Activated CD4-positive, alpha-beta T cell treated with anti-CD3 and anti-CD28 coated beads, Interleukin-2, amount 10 ng/mL, durations not matched to agents 7 days and 5 days (primary cell): ENCODE measurements around the gene LEP. TPM values are rescaled to one million over a fixed set of nuclear protein-coding genes. Genes with fewer than 3 reads are reported as not detected.
A peak's percentile ranks its signal among the peaks of the same experiment; 100 is the strongest.
"Not testable (repeated sequence)": the region's sequence is repeated elsewhere in the genome, so short reads cannot be mapped to it uniquely, and the experiment has no call there.

ENCODE experiments used
- CTCF ChIA-PET: fragments of 350-600 bp; sonication (Branson Sonifier 250); formaldehyde crosslinking; loops from one replicate; lab custom pipeline; 2021; ENCODE audit warnings: antibody characterized with exemption; lab: Charles Lee
- POLR2A ChIA-PET: fragments of 350-600 bp; sonication (Branson Sonifier 250); formaldehyde crosslinking; loops from one replicate; lab custom pipeline; 2021; ENCODE audit warnings: antibody characterized with exemption; lab: Charles Lee
- DNase-seq: peaks from one replicate; pipeline ENCODE4 v3.0.0-alpha.2; 2020
- H3K27ac Mint-ChIP-seq: one replicate; pipeline ENCODE4 v1.8.0; 2021; ENCODE audit warnings: mild to moderate bottlenecking, moderate library complexity, mixed read lengths
- H3K27me3 Mint-ChIP-seq: one replicate; pipeline ENCODE4 v1.8.0; 2021; ENCODE audit warnings: mixed read lengths
- H3K36me3 Mint-ChIP-seq: one replicate; pipeline ENCODE4 v1.8.0; 2021; ENCODE audit warnings: low read depth, mixed read lengths
- H3K4me1 Mint-ChIP-seq: one replicate; pipeline ENCODE4 v1.8.0; 2021; ENCODE audit warnings: mixed read lengths
- H3K4me3 Mint-ChIP-seq: one replicate; pipeline ENCODE4 v1.8.0; 2021; ENCODE audit warnings: mild to moderate bottlenecking, moderate library complexity, mixed read lengths
- H3K9me3 Mint-ChIP-seq: one replicate; pipeline ENCODE4 v1.8.0; 2021; ENCODE audit warnings: mixed read lengths
- total RNA-seq, 2 experiments: library from RNA; stranded (reverse); gene quantifications; one replicate each; pipeline ENCODE4 v1.2.3, GENCODE V29; 2021

The LEP gene
- total RNA-seq, 2 experiments from 2014 or later: not detected

DNA sequence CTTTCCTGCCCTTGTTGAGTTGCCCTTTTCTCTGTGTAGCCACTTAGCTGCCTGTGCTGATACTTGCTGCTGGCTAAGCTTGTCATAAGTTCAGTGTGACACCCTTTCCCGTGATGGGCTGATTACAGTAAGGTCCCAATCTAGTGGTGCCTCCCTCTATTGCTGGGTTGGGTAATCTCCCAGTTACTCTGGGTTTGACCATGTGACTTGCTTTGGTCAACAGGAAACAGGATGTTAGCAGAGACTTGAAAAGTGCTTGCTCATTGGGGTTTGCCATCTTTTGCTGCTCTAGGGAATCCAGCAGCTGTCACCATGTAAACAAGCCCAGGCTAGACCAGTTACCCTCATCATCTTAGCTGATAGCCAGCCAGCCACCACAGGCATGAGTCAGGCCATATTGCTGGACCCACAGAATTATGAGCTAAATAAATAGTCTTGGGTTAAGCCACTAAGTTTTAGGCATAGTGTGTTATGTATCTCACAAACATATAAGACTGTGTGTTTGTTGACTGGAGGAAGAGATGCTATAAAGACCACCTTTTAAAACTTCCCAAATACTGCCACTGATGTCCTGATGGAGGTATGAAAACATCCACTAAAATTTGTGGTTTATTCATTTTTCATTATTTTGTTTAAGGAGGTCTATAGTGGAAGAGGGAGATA, 4.0 kb upstream of the LEP start:
- peak overlapping the region; percentile 61 for H3K27ac Mint-ChIP-seq
- ChIA-PET CTCF (interaction anchor here (2.0 kb wide), 1 partner anchor 27 kb away, joined by 10 read pairs; no protein-coding TSS in a partner anchor), POLR2A (interaction anchor here (0.7 kb wide), 1 partner anchor 94 kb away, joined by 4 read pairs; no protein-coding TSS in a partner anchor)
- no peak overlapping the region for H3K4me3 Mint-ChIP-seq
- DNase-seq: peak; percentile 40
- peaks cover 11% of the 10 kb centered on the region for H3K4me1 Mint-ChIP-seq
- H3K27me3 Mint-ChIP-seq: peaks cover 17% of the 10 kb centered on the region
- H3K9me3 Mint-ChIP-seq: peaks cover 12% of the 10 kb centered on the region
- peaks cover 5% of the 10 kb centered on the region for H3K36me3 Mint-ChIP-seq

DNA sequence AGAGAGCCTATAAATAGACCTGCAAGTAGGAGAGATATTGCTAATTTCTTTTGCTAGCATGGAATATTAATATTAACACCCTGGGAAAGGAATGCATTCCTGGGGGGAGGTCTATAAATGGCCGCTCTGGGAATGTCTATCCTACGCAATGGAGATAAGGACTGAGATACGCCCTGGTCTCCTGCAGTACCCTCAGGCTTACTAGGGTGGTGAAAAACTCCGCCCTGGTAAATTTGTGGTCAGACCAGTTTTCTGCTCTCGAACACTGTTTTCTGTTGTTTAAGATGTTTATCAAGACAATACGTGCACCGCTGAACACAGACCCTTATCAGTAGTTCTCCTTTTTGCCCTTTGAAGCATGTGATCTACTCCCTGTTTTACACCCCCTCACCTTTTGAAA, 1.9 kb upstream of the LEP start:
- POLR2A ChIA-PET, CTCF ChIA-PET, H3K36me3 Mint-ChIP-seq, H3K4me3 Mint-ChIP-seq, H3K27ac Mint-ChIP-seq, DNase-seq: not testable (repeated sequence)
- Mint-ChIP-seq H3K9me3 (peaks cover 12% of the 10 kb centered on the region), H3K27me3 (peaks cover 18% of the 10 kb centered on the region), H3K4me1 (peaks cover 11% of the 10 kb centered on the region)

DNA sequence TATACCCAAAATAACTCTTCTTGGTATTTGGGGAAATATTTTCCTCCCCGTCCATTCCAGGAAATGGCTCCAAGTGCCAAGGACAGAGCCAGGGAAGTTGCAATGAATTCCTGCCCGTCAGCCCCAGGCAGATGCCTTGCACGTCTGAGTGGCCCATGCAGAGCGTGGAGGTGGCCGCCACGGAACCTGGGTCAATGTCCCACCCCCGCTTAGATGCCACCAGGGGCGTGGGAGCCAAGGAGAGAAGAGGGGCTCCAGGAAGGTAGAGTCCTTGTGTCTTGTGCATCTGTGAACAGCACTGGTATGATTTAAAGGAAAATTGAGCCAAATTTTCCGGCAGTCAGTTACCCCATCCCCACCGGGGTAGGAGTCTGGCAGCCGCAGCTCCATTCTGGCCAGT, 1.6 kb downstream of the LEP start:
- no peak overlapping the region for H3K27ac Mint-ChIP-seq
- H3K9me3 Mint-ChIP-seq: peaks cover 12% of the 10 kb centered on the region
- no peak for DNase-seq
- H3K36me3 Mint-ChIP-seq: peaks cover 2% of the 10 kb centered on the region
- peaks cover 1% of the 10 kb centered on the region for H3K4me1 Mint-ChIP-seq
- peaks cover 19% of the 10 kb centered on the region for H3K27me3 Mint-ChIP-seq
- CTCF ChIA-PET: interaction anchor here (1.2 kb wide), 1 partner anchor 33 kb away, joined by 3 read pairs; no protein-coding TSS in a partner anchor
- no peak overlapping the region for H3K4me3 Mint-ChIP-seq
- POLR2A ChIA-PET: no interaction called here

DNA sequence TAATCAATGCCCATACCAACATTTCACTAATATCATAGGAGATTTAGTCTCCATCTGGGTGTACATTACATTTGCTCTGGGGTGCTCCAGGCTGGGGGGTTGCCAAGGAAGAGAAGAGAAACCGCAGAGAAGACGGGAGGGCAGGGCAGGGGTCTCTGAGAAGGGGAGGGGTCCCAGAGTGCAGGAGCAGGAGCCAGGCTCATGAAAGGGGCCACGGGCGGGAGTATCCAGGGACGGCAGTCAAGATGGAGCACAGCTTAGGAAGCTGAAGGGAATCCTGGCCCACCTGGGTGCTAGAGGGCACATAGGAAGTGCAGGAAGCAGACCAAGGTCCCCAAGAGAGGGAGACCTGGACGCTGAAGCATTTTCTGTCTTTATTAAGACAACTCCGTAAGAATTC, 2.2 kb downstream of the LEP start:
- H3K4me3 Mint-ChIP-seq: no peak overlapping the region
- POLR2A ChIA-PET: no interaction called here

DNA sequence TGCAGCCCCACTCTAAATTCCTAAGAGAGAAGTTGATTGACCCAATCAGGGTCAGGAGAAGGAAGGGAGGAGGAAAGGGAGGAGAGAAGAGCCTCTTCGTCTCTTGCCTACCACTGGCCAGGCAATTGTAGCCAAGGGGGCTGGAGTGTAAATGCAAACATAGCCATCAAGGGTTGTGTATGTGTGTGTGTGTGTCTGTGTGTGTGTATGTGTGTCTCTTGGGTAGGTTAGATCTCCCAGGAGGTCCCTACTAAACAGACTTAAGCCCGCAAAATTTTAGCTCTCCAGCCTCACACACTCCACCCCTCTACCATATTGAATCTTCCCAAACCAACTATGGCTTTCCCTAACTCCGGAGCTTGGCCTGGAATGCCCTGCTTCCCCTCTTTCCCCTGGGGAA, 3.8 kb downstream of the LEP start:
- CTCF ChIA-PET: no interaction called here
- POLR2A ChIA-PET: no interaction called here
- Mint-ChIP-seq H3K4me3 (no peak overlapping the region), H3K4me1 (peaks cover 1% of the 10 kb centered on the region), H3K36me3 (peaks cover 1% of the 10 kb centered on the region), H3K27ac (no peak overlapping the region), H3K27me3 (peaks cover 29% of the 10 kb centered on the region), H3K9me3 (peaks cover 2% of the 10 kb centered on the region)
- no peak for DNase-seq

More for the DNA sequence above, 2.2 kb downstream of the LEP start:
- Mint-ChIP-seq H3K9me3 (peaks cover 9% of the 10 kb centered on the region), H3K27me3 (peaks cover 19% of the 10 kb centered on the region), H3K27ac (no peak overlapping the region), H3K4me1 (peaks cover 1% of the 10 kb centered on the region), H3K36me3 (peaks cover 2% of the 10 kb centered on the region)
- CTCF ChIA-PET: interaction anchor here (1.2 kb wide), 1 partner anchor 34 kb away, joined by 3 read pairs; no protein-coding TSS in a partner anchor
- no peak for DNase-seq

DNA sequence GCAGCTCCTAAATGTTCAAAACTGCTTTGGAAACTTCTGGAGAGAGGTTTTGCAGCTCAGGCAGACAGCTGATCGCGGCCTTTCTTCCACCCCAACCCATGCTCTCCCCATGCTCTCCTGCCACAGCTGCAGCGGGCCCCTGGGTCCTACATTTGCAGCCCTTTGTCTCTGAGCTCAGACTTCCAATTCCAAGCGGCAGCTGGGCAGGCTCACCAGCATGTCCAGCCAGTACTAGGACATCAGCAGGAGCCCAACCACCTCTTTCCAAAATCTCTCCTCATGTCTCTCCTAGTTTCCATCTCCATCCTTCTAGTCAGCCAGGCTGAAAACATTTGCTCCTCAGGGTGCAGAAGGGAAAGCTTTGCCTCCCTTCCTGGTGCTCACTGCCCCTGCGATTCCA, 6.0 kb downstream of the LEP start:
- Mint-ChIP-seq H3K36me3 (no peaks in the 10 kb centered on the region), H3K9me3 (no peaks in the 10 kb centered on the region), H3K4me1 (no peaks in the 10 kb centered on the region), H3K27me3 (peaks cover 23% of the 10 kb centered on the region), H3K4me3 (no peak overlapping the region), H3K27ac (no peak overlapping the region)
- CTCF ChIA-PET: no interaction called here
- no peak for DNase-seq
- POLR2A ChIA-PET: no interaction called here

DNA sequence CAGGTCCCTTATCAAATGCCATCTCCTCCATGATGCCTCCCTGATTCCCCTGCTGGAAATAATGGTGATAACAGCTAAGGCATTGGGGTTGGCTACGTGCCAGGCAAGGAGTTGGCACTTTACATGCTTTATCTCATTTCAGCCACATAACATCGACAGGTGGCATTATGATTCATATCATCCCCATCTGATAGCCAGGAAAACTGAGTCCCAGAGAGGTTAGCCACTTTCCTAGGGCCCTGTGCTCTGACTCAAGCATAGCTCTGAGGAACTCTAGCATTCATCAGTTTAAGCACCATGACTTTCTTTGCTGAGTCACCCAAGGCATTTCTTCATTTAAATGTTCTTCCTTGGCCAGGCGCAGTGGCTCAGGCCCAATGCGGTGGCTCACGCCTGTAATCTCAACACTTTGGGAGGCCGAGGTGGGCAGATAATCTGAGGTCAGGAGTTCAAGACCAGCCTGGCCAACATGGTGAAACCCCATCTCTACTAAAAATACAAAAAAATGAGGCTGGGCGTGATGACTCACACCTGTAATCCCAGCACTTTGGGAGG, 6.6 kb downstream of the LEP start:
- no peaks in the 10 kb centered on the region for H3K9me3 Mint-ChIP-seq
- no peak overlapping the region for H3K27ac Mint-ChIP-seq
- H3K36me3 Mint-ChIP-seq: no peaks in the 10 kb centered on the region
- peaks cover 21% of the 10 kb centered on the region for H3K27me3 Mint-ChIP-seq
- no peaks in the 10 kb centered on the region for H3K4me1 Mint-ChIP-seq
- H3K4me3 Mint-ChIP-seq: no peak overlapping the region
- DNase-seq: no peak
- ChIA-PET POLR2A (no interaction called here), CTCF (no interaction called here)

DNA sequence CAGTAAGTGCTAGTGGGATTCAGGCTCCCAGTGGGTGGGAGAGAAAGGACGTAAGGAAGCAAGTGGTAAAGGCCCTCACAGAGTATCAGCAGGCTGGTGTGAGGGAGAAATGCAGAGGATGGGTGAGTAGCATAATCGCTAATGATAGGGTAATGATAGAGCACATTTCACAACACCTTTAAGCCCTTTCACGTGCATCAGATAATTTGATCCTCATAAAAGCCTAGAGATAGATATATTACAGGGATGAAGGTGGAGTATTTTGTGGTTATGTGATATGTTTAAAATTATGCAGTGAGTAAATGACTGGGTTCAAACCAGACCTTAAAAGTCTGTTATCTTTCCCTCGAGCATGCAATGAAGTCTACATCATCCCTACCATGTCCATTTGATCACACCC, 10.3 kb downstream of the LEP start:
- H3K27me3 Mint-ChIP-seq: peaks cover 17% of the 10 kb centered on the region
- no peaks in the 10 kb centered on the region for H3K36me3 Mint-ChIP-seq
- no peak for DNase-seq
- no peak overlapping the region for H3K4me3 Mint-ChIP-seq
- H3K27ac Mint-ChIP-seq: no peak overlapping the region
- ChIA-PET CTCF (no interaction called here), POLR2A (no interaction called here)
- H3K4me1 Mint-ChIP-seq: no peaks in the 10 kb centered on the region
- no peaks in the 10 kb centered on the region for H3K9me3 Mint-ChIP-seq

DNA sequence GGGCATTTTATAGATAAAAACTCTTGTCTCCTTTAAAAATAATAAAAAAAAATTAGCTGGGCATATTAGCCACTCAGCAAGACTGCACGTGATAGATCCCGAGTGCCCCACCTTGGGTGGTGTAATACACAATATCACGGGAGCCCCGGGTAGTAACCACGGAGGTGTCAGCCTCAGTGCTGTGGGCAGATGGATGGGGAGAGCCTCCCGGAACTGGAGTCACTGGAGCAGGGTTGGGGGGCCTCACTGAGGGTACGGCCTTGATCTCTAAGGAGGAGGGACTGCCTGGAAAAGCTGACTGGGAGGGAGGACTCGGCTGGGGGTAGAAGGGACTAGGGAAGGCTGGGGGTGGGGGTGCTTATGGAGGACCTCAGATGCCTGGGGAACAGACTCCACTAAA, 12.6 kb downstream of the LEP start:
- Mint-ChIP-seq H3K9me3 (no peaks in the 10 kb centered on the region), H3K4me3 (no peak overlapping the region), H3K36me3 (no peaks in the 10 kb centered on the region), H3K27ac (no peak overlapping the region), H3K4me1 (no peaks in the 10 kb centered on the region), H3K27me3 (peaks cover 17% of the 10 kb centered on the region)
- ChIA-PET POLR2A (no interaction called here), CTCF (interaction anchor here (1.4 kb wide), 1 partner anchor 44 kb away, joined by 3 read pairs; no protein-coding TSS in a partner anchor)
- no peak for DNase-seq

DNA sequence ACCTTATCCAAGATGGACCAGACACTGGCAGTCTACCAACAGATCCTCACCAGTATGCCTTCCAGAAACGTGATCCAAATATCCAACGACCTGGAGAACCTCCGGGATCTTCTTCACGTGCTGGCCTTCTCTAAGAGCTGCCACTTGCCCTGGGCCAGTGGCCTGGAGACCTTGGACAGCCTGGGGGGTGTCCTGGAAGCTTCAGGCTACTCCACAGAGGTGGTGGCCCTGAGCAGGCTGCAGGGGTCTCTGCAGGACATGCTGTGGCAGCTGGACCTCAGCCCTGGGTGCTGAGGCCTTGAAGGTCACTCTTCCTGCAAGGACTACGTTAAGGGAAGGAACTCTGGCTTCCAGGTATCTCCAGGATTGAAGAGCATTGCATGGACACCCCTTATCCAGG, 13.4 kb downstream of the LEP start:
- DNase-seq: no peak
- H3K4me3 Mint-ChIP-seq: no peak overlapping the region
- no peaks in the 10 kb centered on the region for H3K4me1 Mint-ChIP-seq
- POLR2A ChIA-PET: no interaction called here
- H3K27me3 Mint-ChIP-seq: peaks cover 11% of the 10 kb centered on the region
- no peaks in the 10 kb centered on the region for H3K36me3 Mint-ChIP-seq
- no peak overlapping the region for H3K27ac Mint-ChIP-seq
- no peaks in the 10 kb centered on the region for H3K9me3 Mint-ChIP-seq
- CTCF ChIA-PET: interaction anchor here (0.6 kb wide), 1 partner anchor 382 kb away, joined by 4 read pairs; no protein-coding TSS in a partner anchor

DNA sequence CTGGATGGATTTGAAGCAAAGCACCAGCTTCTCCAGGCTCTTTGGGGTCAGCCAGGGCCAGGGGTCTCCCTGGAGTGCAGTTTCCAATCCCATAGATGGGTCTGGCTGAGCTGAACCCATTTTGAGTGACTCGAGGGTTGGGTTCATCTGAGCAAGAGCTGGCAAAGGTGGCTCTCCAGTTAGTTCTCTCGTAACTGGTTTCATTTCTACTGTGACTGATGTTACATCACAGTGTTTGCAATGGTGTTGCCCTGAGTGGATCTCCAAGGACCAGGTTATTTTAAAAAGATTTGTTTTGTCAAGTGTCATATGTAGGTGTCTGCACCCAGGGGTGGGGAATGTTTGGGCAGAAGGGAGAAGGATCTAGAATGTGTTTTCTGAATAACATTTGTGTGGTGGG, 14.2 kb downstream of the LEP start:
- Mint-ChIP-seq H3K27me3 (peaks cover 5% of the 10 kb centered on the region), H3K27ac (no peak overlapping the region), H3K4me1 (no peaks in the 10 kb centered on the region), H3K4me3 (no peak overlapping the region), H3K9me3 (no peaks in the 10 kb centered on the region), H3K36me3 (no peaks in the 10 kb centered on the region)
- no peak for DNase-seq
- CTCF ChIA-PET: no interaction called here
- POLR2A ChIA-PET: no interaction called here

DNA sequence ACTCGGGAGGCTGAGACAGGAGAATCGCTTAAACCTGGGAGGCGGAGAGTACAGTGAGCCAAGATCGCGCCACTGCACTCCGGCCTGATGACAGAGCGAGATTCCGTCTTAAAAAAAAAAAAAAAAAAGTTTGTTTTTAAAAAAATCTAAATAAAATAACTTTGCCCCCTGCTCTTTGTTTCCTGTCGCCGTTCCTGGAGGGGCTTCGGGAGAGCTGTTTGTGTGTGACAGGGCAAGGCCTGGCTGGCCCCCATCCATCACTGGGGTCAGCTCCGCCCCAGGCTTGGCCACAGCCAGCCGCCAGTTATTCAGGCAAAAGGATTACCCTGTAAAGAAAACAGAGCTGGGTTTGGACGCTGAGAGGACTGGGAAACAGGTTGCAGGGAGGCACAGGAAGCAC, 16.4 kb downstream of the LEP start:
- Mint-ChIP-seq H3K4me1 (no peaks in the 10 kb centered on the region), H3K27me3 (no peaks in the 10 kb centered on the region), H3K9me3 (no peaks in the 10 kb centered on the region), H3K4me3 (no peak overlapping the region), H3K36me3 (no peaks in the 10 kb centered on the region), H3K27ac (no peak overlapping the region)
- no peak for DNase-seq
- ChIA-PET CTCF (no interaction called here), POLR2A (no interaction called here)

DNA sequence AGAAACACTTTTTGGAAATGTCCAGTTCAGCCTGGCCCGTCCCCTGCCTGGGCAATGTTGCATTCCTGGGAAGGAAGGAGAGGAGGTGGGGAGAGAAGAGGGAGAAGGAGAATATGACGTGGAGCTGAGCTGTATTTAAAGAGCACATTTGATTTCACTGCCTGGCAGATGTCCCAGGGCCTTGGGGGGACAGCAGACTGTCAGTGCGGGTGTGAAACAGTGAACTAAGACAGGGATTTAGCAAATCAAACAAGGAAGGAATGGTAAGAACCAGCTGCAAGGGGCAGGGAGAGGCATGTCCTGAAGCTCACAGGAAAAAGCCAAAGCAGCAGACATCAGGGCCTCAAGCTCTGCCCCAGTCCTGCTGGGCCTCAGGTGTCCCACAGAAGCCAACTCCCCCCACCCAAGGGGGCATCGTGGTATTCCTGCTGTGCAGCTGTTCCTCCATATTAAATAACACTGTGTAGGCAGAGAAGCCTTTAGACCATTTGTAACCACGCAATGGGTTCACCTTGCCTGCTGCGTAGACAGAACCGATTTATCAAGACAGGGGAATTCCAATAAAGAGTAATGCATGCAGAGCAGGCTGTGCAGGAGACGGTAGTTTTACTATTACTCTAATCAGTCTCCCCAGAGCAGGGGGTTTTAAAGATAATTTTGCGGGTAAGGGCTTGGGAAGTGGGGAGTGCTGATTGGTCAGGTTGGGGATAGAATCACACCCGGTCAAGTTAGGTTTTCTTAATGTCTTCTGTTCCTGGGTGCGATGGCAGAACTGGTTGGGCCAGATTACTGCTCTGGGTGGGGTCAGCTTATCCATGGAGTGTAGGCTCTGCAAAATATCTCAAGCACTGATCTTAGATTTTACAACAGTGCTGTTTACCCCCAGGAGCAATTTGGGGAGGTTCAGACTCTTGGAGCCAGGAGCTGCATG, 18.3 kb downstream of the LEP start:
- H3K36me3 Mint-ChIP-seq: no peaks in the 10 kb centered on the region
- CTCF ChIA-PET: no interaction called here
- DNase-seq: no peak
- H3K9me3 Mint-ChIP-seq: no peaks in the 10 kb centered on the region
- H3K27ac Mint-ChIP-seq: no peak overlapping the region
- no peaks in the 10 kb centered on the region for H3K27me3 Mint-ChIP-seq
- POLR2A ChIA-PET: no interaction called here
- H3K4me1 Mint-ChIP-seq: no peaks in the 10 kb centered on the region
- H3K4me3 Mint-ChIP-seq: no peak overlapping the region
